ENCODE data around the gene WBP11.
A peak's percentile ranks its signal among the peaks of the same experiment; 100 is the strongest.

- peak; percentile 60 for TF ChIP-seq CTCF (IDR thresholded peaks at IDR 0.05; ENCODE audit: low read depth, low read length)
- TF ChIP-seq EZH2phosphoT487 (IDR thresholded peaks at IDR 0.05; ENCODE audit: low read depth), result no peak
Measured at GRCh38 chr12:14769969-14770495, 33.2 kb downstream of the WBP11 start.

Data from OCI-LY3 (cell line).